H54 (cell line): ENCODE data around the gene MAN1A2.
A peak's percentile ranks its signal among the peaks of the same experiment; 100 is the strongest.

Experiments
- DNase-seq: peaks from one replicate; pipeline ENCODE4 v3.0.0; 2011; ENCODE audit warnings: low spot score, mixed read lengths; ENCODE audit not compliant: insufficient read length
- FAIRE-seq: peaks from 3 replicates; lab custom pipeline; 2011; peaks lifted over from hg19 to GRCh38; lab: Jason Lieb, UNC
- POLR2A ChIP-seq: IDR thresholded peaks from 2 replicates; pipeline ENCODE4 v1.6.1; 2011; ENCODE audit warnings: low read depth, mild to moderate bottlenecking, low read length

Gene MAN1A2

DNA sequence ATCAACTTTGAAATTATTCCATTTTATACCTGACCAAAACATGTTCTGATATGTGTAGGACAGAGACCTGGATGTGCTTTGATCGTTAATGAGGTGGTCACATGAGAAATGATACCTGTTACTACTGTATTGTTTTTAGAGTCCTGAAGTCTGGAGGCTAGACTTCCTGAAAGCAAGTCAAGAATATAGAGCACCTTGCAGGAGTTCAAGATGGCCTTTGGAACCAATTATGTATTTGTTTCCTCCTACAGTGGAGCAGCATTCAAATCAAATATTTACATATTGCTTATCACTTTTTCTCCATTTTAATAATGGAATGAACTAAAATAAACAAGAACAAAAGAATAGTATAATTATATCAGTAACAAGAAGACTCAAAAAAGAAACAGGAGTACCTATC lies 155.9 kb downstream of the MAN1A2 start:
- no peak for FAIRE-seq
- no peak for DNase-seq
- TF ChIP-seq POLR2A = no peak

DNA sequence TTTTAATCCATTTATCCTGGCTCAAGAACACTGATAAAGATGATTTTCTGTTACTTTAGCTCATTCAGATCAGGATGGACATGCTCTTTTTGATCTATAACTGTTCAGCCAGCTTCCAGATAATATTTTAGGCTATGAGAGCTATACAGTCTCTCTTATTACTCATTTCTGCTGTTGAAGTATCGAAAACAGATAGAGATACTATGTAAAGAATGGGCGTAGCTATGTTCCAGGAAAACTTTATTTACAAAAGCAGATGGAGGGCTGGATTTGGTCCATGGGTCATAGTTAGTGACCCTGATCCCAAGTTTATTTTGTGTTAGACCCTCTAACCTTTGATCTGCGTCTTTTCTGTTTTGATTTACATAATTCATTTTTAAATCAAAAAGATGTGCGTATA lies 159.8 kb downstream of the MAN1A2 start:
- TF ChIP-seq POLR2A = no peak
- FAIRE-seq = no peak
- DNase-seq = no peak

DNA sequence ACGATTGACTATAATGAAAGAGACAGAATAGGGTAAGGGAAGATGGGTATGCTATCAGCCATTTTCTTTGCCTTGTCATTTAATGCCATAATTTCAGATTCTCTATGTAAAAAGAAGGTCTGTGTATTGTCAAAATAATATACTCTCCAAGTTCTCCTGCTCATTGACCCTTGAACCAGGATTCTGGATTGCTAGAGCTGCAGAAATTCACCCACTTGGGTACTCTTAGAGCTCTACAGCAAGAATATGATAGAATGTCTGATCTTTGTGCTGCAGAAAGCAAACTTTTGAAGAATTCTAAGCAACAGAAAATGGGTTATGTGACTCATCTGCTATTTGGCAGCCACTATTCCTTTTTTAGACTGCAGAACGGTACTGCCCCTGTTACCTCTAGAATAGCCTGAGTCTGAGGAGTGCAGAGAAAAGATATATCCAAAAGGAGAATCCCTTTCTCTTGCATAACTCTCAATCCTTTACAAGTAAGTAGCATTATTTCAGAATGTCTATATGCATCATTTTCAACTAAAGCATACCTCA lies 160.4 kb downstream of the MAN1A2 start:
- DNase-seq (no peak), FAIRE-seq (peak; percentile 41)
- TF ChIP-seq POLR2A = no peak

DNA sequence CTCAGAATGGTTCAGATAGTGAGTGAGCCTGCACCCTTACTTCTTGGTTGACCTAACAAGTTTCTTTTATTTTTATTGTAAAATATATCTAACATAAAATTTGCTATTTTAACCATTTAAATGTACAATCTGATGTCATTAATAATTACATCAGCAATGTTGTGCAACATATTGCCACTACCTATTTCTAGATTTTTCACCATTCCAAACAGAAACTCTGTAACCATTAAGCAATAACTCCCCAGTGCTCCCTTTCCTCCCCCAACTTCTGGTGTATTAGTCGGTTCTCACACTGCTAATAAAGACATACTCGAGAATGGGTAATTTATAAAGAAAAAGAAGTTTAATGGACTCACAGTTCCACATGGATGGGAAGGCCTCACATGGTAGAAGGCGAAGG lies 162.4 kb downstream of the MAN1A2 start:
- TF ChIP-seq POLR2A = no peak
- DNase-seq = no peak
- no peak for FAIRE-seq

DNA sequence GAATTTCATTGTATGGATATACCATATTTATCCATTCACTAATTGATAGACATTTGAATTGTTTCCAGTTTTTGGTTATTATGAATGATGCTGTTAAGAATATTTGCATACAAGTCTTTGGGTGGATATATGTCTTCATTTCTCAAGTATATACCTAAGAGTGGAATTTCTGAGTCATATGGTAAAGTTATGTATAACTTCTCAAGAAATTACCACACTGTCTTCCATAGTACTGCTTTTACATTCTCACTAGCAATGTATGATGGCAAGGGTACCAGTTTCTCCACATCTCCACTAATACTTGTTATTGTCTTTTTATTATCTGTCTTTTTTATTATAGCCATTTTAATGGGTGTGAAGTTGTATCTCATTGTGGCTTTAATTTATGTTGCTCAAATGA lies 164.0 kb downstream of the MAN1A2 start:
- no peak for TF ChIP-seq POLR2A
- no peak for DNase-seq

DNA sequence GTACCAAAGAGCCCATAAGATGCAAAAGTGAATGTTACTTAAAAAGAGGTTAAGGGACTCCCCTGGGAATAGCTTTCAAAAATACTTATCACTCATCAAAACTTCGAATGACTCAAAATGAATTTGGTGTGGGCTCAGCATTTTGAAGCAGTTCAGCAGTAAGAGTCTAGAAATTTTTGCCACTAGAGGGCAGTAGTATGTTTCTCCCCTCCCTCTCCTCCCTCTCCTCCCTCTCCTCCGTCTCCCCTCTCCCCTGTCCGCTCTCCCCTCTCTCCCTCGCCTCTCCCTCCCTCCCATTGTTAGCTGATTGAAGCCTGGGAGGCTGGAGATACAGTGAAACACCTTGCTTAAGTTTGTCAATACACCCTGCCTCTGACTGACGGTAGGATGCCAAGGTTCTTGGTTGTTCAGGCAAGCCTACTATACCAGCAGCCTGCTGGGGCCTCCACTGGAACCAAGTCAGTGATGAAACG lies 167.8 kb downstream of the MAN1A2 start:
- DNase-seq (peak; percentile 31), FAIRE-seq (peak; percentile 75)
- no peak for TF ChIP-seq POLR2A

More for the DNA sequence above, 164.0 kb downstream of the MAN1A2 start:
- no peak for FAIRE-seq

DNA sequence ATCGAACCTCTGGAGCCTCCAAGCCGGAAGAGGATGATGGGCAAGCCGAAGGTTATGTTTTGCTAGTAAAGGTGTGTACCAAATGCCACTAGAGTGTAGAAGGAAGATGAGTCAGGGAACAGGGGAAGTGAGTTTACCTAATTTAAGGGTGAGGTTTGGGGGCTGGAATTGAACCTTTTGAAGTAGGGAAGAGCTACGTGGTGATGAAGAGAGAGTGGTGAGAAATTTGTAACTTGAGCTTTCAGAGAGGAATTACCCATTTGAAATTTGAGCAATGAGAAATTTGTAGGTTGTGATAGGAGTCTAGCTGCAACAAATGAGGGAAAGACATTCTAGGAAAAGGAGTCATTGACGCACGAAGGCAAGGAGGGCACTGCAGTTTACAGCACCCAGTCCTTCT lies 168.6 kb downstream of the MAN1A2 start:
- DNase-seq (no peak), FAIRE-seq (no peak)
- no peak for TF ChIP-seq POLR2A

DNA sequence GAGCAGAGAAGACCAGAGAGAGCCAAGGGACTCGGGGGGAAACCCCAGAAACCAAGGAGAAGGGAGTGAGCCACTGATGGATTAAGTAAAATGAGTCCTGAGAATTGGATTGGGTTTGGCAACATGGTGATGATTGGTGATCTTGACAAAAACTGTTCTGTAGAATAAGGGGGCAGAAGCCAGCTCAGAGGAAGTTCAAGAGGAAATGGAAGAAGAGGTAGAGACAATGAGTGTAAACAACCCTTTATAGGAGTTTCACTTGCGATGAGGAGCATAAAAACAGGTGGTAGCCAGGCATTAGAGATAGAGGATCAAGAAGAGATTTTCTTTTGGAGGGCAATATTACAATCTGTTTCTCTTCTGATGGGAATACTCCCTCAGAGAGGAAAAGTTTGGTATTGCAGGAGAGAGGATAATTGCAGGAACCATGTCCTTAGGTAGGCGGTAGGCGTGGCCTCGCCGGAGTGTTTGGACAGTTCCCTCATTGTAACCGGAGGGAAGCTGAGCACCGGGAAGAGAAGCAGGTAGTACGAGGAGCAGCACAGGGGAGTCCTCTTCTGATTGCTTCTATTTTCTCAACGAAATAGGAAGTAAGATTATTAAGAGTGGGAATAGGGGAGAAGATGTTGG lies 170.2 kb downstream of the MAN1A2 start:
- FAIRE-seq = no peak
- no peak for DNase-seq
- TF ChIP-seq POLR2A = no peak

DNA sequence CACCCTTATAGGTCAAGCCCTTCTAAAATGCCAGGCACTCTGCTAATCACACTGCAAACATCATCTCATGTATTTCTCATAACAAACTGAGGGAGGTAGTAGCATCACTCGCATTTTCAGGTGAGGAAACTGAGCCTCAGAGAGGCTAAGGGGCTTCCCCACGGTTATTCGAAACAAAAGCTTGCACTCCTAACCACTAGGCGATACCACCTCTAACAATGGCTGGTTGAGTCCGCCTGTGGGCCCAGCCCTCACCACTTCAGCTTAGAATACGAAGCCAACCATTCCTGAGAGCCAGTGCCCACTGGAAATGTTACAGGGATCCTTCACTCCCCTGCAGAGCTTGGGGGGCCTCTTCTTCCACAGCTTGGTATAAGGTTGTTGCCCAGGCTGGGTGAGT lies 173.3 kb downstream of the MAN1A2 start:
- no peak for TF ChIP-seq POLR2A
- no peak for DNase-seq
- FAIRE-seq = no peak

DNA sequence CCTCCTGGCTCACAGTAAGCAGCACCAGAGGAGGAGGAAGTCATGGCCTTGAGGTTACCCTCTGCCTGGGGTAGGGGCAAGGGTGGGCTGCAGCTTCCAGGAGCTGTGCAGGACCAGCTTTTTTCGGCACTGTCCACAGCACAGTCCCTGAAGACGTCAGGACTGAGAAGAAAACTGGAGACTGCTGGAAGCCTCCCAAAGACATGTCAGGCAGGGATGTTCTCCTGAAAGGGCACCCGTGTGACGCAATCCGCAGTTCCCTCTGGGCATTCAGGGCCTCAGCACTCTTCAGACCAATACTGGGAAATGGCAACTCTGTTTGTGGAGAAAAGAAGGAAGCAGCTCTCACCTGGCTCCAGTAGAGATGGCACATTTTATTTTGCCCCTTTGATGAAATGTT lies 173.8 kb downstream of the MAN1A2 start:
- DNase-seq = no peak
- TF ChIP-seq POLR2A = no peak
- FAIRE-seq = no peak

DNA sequence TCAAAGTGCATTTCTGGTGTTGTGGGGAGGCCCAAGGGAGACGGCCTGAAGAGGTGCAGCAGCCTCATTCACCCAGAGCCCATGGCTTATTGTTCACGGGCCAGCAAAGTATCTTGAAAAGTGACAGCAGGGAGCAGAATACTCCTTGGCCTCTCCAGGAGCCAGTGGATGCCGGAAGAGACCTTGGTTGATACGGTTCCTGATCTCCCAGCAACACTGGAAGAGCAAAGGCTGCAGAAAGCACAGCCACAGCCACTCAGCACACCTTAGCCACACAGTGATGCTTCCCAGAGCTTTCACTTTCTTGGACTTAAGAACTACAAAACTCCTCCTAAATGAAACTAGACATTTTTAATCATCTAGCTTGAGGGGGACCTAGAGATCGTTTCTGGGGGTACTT lies 174.3 kb downstream of the MAN1A2 start:
- DNase-seq (no peak), FAIRE-seq (no peak)
- no peak for TF ChIP-seq POLR2A

DNA sequence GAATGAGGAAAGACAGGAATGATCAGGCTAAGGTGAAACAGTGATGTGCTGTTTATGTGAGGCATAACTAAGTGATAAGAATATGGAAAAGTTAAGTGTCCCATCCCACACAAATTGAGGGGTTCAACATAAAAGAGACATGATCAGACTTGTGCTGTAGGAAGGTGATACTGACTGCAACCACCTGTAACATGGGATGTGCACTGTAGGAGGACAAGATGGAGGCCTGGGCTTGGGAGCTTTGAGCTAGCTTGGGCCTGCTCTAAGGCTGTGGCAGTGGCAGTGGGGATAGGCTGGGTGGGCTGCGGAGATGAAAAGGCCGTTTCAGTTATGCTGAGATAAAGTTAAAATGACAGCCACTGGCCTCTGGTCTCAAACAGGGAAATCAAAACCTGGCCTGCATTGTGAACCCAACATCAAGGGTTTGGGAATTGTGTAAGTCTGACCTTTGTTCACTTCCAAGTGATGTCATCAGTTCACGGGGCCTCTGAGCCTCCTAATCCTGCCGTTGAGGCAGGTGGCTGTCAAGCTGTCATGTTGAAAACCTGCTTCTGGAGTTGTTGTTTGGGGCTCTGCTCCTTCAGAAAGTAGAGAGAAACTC lies 177.4 kb downstream of the MAN1A2 start:
- DNase-seq (no peak), FAIRE-seq (no peak)
- TF ChIP-seq POLR2A = no peak

DNA sequence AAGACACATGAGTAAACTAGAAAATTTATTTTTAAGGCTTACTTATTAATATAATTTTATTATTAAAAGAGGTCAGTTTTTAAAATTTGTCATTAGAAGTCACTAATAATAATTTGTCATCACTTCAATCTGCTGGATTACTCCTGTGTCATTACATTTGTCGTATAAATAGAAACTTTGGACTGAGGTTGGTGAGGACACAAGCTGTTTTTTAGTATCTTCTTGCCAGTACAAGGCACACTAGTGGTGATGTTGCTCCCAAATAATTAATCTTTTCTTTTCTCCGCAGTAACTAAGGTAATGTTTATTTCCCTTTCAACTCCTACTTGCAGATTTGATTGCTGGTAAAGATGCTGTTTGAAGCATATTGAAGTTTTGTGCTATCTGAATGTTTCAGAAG lies 179.2 kb downstream of the MAN1A2 start:
- TF ChIP-seq POLR2A = no peak
- DNase-seq (no peak), FAIRE-seq (no peak)

DNA sequence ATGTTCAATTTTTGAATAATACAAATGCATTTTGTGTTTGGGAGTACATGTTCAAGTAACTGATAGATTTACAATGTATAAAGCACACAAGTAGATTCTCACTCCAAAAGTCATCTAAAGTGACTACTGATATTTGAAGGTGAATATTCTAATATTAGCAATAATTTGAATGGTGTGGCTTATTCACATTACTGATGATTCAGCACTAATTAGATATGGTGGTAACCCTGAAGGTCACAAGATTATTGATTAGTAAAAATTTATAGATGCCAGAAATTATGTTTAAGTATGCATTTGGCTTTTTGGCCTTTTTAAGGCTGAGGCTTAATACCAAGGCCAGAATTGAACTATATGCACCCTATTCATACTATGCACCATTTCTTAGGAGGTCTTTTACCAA lies 186.2 kb downstream of the MAN1A2 start:
- no peak for TF ChIP-seq POLR2A
- FAIRE-seq = no peak
- no peak for DNase-seq

DNA sequence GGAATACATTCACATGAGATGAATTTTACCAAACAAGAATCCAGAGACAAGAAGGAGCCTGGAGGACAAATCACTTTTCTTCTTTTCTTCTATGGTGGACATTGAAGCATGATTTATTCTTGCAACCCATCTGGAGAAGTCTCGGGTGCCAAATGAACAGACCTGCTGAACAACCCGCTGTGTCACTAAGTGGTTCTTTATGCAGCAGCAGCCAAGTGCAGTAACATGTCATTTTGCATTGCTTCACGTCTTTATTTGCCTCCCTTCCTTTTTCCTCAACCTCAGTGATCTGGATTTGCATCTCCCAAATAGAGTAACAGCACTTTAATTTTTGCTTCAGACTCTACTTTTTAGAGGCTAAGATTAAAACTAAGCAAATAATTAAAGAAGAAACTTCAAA lies 188.6 kb downstream of the MAN1A2 start:
- no peak for DNase-seq
- no peak for TF ChIP-seq POLR2A
- FAIRE-seq = no peak
